PC-3 (cell line): Measurements from ENCODE around the gene AAMP. TPM values are rescaled to one million over a fixed set of nuclear protein-coding genes. Genes with fewer than 3 reads are reported as not detected.

ENCODE experiments used
- ATAC-seq: fragments of 200-7000 bp; cut with Tn5 transposase; 2 replicates; pipeline ENCODE4 v1.9.1; 2020; ENCODE audit warnings: mild to moderate bottlenecking, moderate library complexity
- BruUV-seq: library from RNA; stranded (reverse); fragments of 400-500 nt; replicated peaks from 2 replicates; lab custom pipeline; 2021; lab: Mats Ljungman, UMichigan
- CTCF ChIA-PET: fragments of 300-600 bp; sonication (Branson Sonifier 250); formaldehyde crosslinking; loops from one replicate; lab custom pipeline; 2022; ENCODE audit warnings: antibody characterized with exemption; lab: Charles Lee
- POLR2A ChIA-PET: fragments of 300-600 bp; sonication (Branson Sonifier 250); formaldehyde crosslinking; loops from one replicate; lab custom pipeline; 2022; ENCODE audit warnings: antibody characterized with exemption; ENCODE audit not compliant: unreplicated experiment; lab: Charles Lee
- DNase-seq: peaks from one replicate; pipeline ENCODE4 v3.0.0-alpha.2; 2015
- H2AFZ ChIP-seq: fragments of 300-600 bp; sonication (generic); 2 replicates; pipeline ENCODE4 v1.6.0; 2016; ENCODE audit warnings: antibody characterized with exemption, low read length
- H3F3A ChIP-seq: fragments of 300-600 bp; sonication (generic); one replicate; pipeline ENCODE4 v1.6.0; 2017; ENCODE audit warnings: antibody characterized with exemption, low read length, control low read depth, mild to moderate bottlenecking; ENCODE audit not compliant: unreplicated experiment
- H3K27ac ChIP-seq: fragments of 300-600 bp; sonication (generic); 2 replicates; pipeline ENCODE4 v1.5.1; 2016; ENCODE audit warnings: mild to moderate bottlenecking, low read length
- H3K27me3 ChIP-seq: fragments of 300-600 bp; sonication (generic); 2 replicates; pipeline ENCODE4 v1.6.1; 2016; ENCODE audit warnings: low read length, mixed read lengths
- H3K36me3 ChIP-seq: fragments of 300-600 bp; sonication (generic); 2 replicates; pipeline ENCODE4 v1.6.1; 2016; ENCODE audit warnings: low read depth, mixed run types, low read length, mixed read lengths
- H3K4me1 ChIP-seq: fragments of 300-600 bp; sonication (generic); 2 replicates; pipeline ENCODE4 v1.5.1; 2016; ENCODE audit warnings: low read length; ENCODE audit not compliant: insufficient read depth
- H3K4me2 ChIP-seq: fragments of 300-600 bp; sonication (generic); 2 replicates; pipeline ENCODE4 v1.6.0; 2016; ENCODE audit warnings: low read length
- H3K4me3 ChIP-seq: fragments of 300-600 bp; sonication (generic); 2 replicates; pipeline ENCODE4 v1.5.1; 2016; ENCODE audit warnings: mild to moderate bottlenecking, low read length, mixed read lengths
- H3K79me2 ChIP-seq: fragments of 300-600 bp; sonication (generic); 2 replicates; pipeline ENCODE4 v1.6.1; 2017; ENCODE audit warnings: low read length, mixed read lengths
- H3K9ac ChIP-seq: fragments of 300-600 bp; sonication (generic); 2 replicates; pipeline ENCODE4 v1.6.0; 2016; ENCODE audit warnings: mild to moderate bottlenecking, low read length
- H3K9me2 ChIP-seq: fragments of 300-600 bp; sonication (generic); replicated peaks from 2 replicates; pipeline ENCODE4 v1.6.1; 2016; ENCODE audit warnings: mixed run types, low read length, mixed read lengths
- H3K9me3 ChIP-seq: fragments of 300-600 bp; sonication (generic); 2 replicates; pipeline ENCODE4 v1.6.1; 2016; ENCODE audit warnings: low read length, mixed read lengths
- H4K20me1 ChIP-seq: fragments of 300-600 bp; sonication (generic); 2 replicates; pipeline ENCODE4 v1.6.1; 2016; ENCODE audit warnings: low read length, mixed read lengths
- EZH2 ChIP-seq: fragments of 300-600 bp; sonication (generic); IDR thresholded peaks from one replicate; pipeline ENCODE4 v1.6.1; 2017; ENCODE audit warnings: antibody characterized with exemption, mild to moderate bottlenecking, low read length; ENCODE audit not compliant: unreplicated experiment
- EZH2phosphoT487 ChIP-seq: fragments of 300-600 bp; sonication (generic); IDR thresholded peaks from 2 replicates; pipeline ENCODE4 v1.6.1; 2018; ENCODE audit warnings: mild to moderate bottlenecking, antibody characterized with exemption, low read length, borderline replicate concordance
- intact Hi-C: fragments of 100-400 bp; cut with micrococcal nuclease; formaldehyde crosslinking; loops from 2 replicates; pipeline ENCODE4 v1.9.0; 2023
- total RNA-seq: library from RNA; depleted of rRNA; stranded (reverse); fragments of >200 nt; gene quantifications from 2 replicates; pipeline ENCODE4 v1.2.3, GENCODE V29; 2014
- TF ChIP-seq, protein P1 (sequence below): fragments of 300-600 bp; sonication (generic); conservative IDR thresholded peaks from 2 replicates; pipeline ENCODE4 v1.5.1; 2017; ENCODE audit warnings: antibody characterized with exemption, low read depth, mild to moderate bottlenecking, low read length

Gene AAMP
- total RNA-seq, 1 experiment from 2014 or later, result 272 TPM

DNA sequence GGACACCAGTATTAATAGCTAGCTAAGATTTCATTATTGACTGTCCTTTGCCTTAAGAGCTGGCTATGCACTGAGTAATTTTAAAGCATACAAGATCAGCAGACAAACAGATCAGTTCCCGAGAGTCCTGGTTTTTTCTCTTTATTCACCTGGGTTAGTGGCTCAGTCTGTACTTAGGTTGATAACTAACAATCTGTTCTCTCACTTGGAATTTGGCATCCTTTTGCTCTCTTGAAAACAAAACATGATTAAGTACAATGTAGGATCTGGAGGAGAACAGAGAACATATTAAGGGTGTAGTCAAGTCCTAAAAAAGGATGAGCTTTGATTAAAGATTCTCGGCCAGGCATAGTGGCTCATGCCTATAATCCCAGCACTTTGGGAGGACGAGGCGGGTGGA is 36.4 kb downstream of the AAMP start:
- POLR2A ChIA-PET, result interaction anchor here (0.6 kb wide), 1 partner anchor 54 kb away, joined by 3 read pairs; no protein-coding TSS in a partner anchor
- Histone ChIP-seq H3K9me3 (no peaks in the 10 kb centered on the region), H2AFZ (no peak overlapping the region), H3K79me2 (peaks cover 10% of the 10 kb centered on the region; the same call in 1 of the 2 replicates), H3K27me3 (no peaks in the 10 kb centered on the region), H3K4me2 (no peak overlapping the region), H3K36me3 (peaks cover 57% of the 10 kb centered on the region), H3K27ac (no peak overlapping the region), H3K9ac (no peak overlapping the region), H3K4me1 (peaks cover 25% of the 10 kb centered on the region), H3K9me2 (no peaks in the 10 kb centered on the region), H3K4me3 (no peak overlapping the region), H4K20me1 (no peaks in the 10 kb centered on the region), H3F3A (peaks cover 15% of the 10 kb centered on the region)
- BruUV-seq, result no TSS peak
- no peak for DNase-seq
- intact Hi-C loops, result no loop called here
- TF ChIP-seq EZH2, result no peak
- TF ChIP-seq, protein P1, sequence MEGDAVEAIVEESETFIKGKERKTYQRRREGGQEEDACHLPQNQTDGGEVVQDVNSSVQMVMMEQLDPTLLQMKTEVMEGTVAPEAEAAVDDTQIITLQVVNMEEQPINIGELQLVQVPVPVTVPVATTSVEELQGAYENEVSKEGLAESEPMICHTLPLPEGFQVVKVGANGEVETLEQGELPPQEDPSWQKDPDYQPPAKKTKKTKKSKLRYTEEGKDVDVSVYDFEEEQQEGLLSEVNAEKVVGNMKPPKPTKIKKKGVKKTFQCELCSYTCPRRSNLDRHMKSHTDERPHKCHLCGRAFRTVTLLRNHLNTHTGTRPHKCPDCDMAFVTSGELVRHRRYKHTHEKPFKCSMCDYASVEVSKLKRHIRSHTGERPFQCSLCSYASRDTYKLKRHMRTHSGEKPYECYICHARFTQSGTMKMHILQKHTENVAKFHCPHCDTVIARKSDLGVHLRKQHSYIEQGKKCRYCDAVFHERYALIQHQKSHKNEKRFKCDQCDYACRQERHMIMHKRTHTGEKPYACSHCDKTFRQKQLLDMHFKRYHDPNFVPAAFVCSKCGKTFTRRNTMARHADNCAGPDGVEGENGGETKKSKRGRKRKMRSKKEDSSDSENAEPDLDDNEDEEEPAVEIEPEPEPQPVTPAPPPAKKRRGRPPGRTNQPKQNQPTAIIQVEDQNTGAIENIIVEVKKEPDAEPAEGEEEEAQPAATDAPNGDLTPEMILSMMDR, result no peak
- no peak for TF ChIP-seq EZH2phosphoT487
- CTCF ChIA-PET, result no interaction called here
- ATAC-seq, result no peak

DNA sequence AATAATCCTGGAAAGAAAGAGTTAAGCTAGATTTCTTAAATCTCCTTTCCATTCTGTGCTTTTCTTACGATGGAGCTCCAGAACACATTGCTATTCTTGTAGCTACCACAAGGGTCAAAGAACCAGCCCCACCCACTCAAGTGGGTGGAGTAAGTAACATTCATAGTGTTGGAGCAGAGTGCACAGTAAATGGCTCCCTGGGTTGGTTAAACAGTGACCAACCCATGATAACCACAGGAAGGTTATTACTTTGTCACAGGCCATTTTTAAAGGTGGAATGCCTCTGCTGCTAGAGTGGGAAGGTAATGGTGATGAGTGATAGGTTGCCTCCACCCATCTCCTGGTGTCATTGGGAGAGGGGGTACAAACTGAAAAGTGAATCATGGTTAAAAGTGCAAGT is 39.1 kb downstream of the AAMP start:
- no peak overlapping the region for H3K9ac ChIP-seq
- H3K4me2 ChIP-seq, result no peak overlapping the region
- peaks cover 10% of the 10 kb centered on the region; the same call in 1 of the 2 replicates for H3K79me2 ChIP-seq
- no TSS peak for BruUV-seq
- H3K4me3 ChIP-seq, result no peak overlapping the region
- ChIA-PET POLR2A (no interaction called here), CTCF (interaction anchor here (0.7 kb wide), 1 partner anchor 1755 kb away, joined by 4 read pairs; no protein-coding TSS in a partner anchor)
- H3K36me3 ChIP-seq, result peaks cover 59% of the 10 kb centered on the region
- intact Hi-C loops, result no loop called here
- peak; percentile 51 for DNase-seq
- H3K9me2 ChIP-seq, result no peaks in the 10 kb centered on the region
- no peak overlapping the region for H2AFZ ChIP-seq
- peaks cover 28% of the 10 kb centered on the region for H3K4me1 ChIP-seq
- no peak overlapping the region for H3K27ac ChIP-seq
- peaks cover 17% of the 10 kb centered on the region for H3F3A ChIP-seq
- no peak for TF ChIP-seq EZH2phosphoT487
- TF ChIP-seq, protein P1, result peak; percentile 44; the same call in 1 of the 2 replicates
- TF ChIP-seq EZH2, result no peak
- H3K9me3 ChIP-seq, result no peaks in the 10 kb centered on the region
- H4K20me1 ChIP-seq, result no peaks in the 10 kb centered on the region
- H3K27me3 ChIP-seq, result no peaks in the 10 kb centered on the region
- ATAC-seq, result no peak; the same call in 1 of the 2 replicates

DNA sequence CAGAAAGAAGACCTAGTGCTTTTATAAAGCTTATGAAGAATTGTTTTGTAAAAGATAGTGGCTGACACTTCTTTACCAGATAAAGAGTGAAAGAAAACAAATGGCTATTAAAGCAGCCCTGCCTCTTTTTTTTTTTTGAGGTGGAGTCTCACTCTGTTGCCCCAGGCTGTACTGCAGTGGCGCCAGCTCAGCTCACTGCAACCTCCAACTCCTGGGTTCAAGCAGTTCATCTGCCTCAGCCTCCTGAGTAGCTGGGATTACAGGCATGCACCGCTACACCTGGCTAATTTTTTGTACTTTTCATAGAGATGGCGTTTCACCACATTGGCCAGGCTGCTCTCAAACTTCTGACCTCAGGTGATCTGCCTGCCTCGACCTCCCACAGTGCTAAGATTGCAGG is 40.1 kb downstream of the AAMP start:
- Histone ChIP-seq H3K9me3 (no peaks in the 10 kb centered on the region), H3K27ac (peak overlapping the region; percentile 70), H3K36me3 (peaks cover 63% of the 10 kb centered on the region), H3K4me2 (peak overlapping the region; percentile 57), H3F3A (peaks cover 17% of the 10 kb centered on the region), H3K9me2 (no peaks in the 10 kb centered on the region), H3K9ac (no peak overlapping the region), H3K79me2 (peaks cover 20% of the 10 kb centered on the region), H3K4me3 (0 out of 2 replicates have a peak overlapping the region, but pooled peaks have one; percentile 12), H3K4me1 (peaks cover 28% of the 10 kb centered on the region), H3K27me3 (no peaks in the 10 kb centered on the region), H2AFZ (no peak overlapping the region), H4K20me1 (no peaks in the 10 kb centered on the region)
- CTCF ChIA-PET, result no interaction called here
- DNase-seq, result peak; percentile 47
- POLR2A ChIA-PET, result no interaction called here
- no peak for ATAC-seq
- no TSS peak for BruUV-seq
- intact Hi-C loops, result loop anchor here (2.0 kb wide), 1 partner anchor 43 kb away; no protein-coding TSS in a partner anchor
- TF ChIP-seq EZH2, result no peak
- TF ChIP-seq EZH2phosphoT487, result no peak
- TF ChIP-seq, protein P1, result no peak
